Fibroblast of the aortic adventitia (primary cell): ENCODE data around the gene UGT2B28. TPM values are rescaled to one million over a fixed set of nuclear protein-coding genes. Genes with fewer than 3 reads are reported as not detected.
"Not testable (repeated sequence)": the region's sequence is repeated elsewhere in the genome, so short reads cannot be mapped to it uniquely, and the experiment has no call there.

ENCODE experiments used
- DNase-seq: peaks from one replicate; pipeline ENCODE4 v3.0.0-alpha.2; 2010; ENCODE audit warnings: low read depth
- H3K4me3 ChIP-seq: 2 replicates; pipeline ENCODE4 v1.5.1; 2011; ENCODE audit warnings: low read depth, mild to moderate bottlenecking, control low read depth, low read length, moderate library complexity
- CTCF ChIP-seq: IDR thresholded peaks from 2 replicates; pipeline ENCODE4 v1.5.1; 2011; ENCODE audit warnings: mild to moderate bottlenecking, low read length, control low read depth, inconsistent platforms; ENCODE audit not compliant: insufficient read depth
- total RNA-seq: library from RNA; depleted of rRNA; stranded (reverse); fragments of >200 nt; gene quantifications from 2 replicates; pipeline ENCODE4 v1.2.3, GENCODE V29; 2012; ENCODE audit warnings: low replicate concordance

The UGT2B28 gene
- not detected in 2 replicates for total RNA-seq

- not testable (repeated sequence) for DNase-seq, H3K4me3 ChIP-seq
Observed at GRCh38 chr4:69280081-69280480, at the start of gene UGT2B28. Gene UGT2B28, plus strand, starts transcription at chr4:69280475. Its CDS starts 26 bp downstream, at chr4:69280501.

- H3K4me3 ChIP-seq, result no peak overlapping the region
- DNase-seq, result no peak
- no peak for TF ChIP-seq CTCF
Observed at GRCh38 chr4:69239092-69239491, 41.2 kb upstream of the UGT2B28 start.

GRCh38 chr4:69239557-69240168 lies 40.6 kb upstream of the UGT2B28 start:
- no peak for DNase-seq
- no peak for TF ChIP-seq CTCF
- H3K4me3 ChIP-seq, result no peak overlapping the region

GRCh38 chr4:69240787-69241186 lies 39.5 kb upstream of the UGT2B28 start:
- not testable (repeated sequence) for DNase-seq, H3K4me3 ChIP-seq

- not testable (repeated sequence) for DNase-seq, H3K4me3 ChIP-seq
Observed at GRCh38 chr4:69241746-69242145, 38.5 kb upstream of the UGT2B28 start.

- not testable (repeated sequence) for DNase-seq
Observed at GRCh38 chr4:69242562-69243240, 37.6 kb upstream of the UGT2B28 start.

GRCh38 chr4:69250884-69251283 lies 29.4 kb upstream of the UGT2B28 start:
- DNase-seq, result not testable (repeated sequence)

More at GRCh38 chr4:69242562-69243240, 37.6 kb upstream of the UGT2B28 start:
- not testable (repeated sequence) for H3K4me3 ChIP-seq

GRCh38 chr4:69253147-69253772 lies 27.0 kb upstream of the UGT2B28 start:
- not testable (repeated sequence) for DNase-seq, H3K4me3 ChIP-seq

More at GRCh38 chr4:69250884-69251283, 29.4 kb upstream of the UGT2B28 start:
- not testable (repeated sequence) for H3K4me3 ChIP-seq

- DNase-seq, H3K4me3 ChIP-seq: not testable (repeated sequence)
Observed at GRCh38 chr4:69268612-69269011, 11.7 kb upstream of the UGT2B28 start.

GRCh38 chr4:69296356-69296755 lies 16.1 kb downstream of the UGT2B28 start:
- not testable (repeated sequence) for DNase-seq, H3K4me3 ChIP-seq

- DNase-seq, H3K4me3 ChIP-seq: not testable (repeated sequence)
Observed at GRCh38 chr4:69308426-69309033, 28.3 kb downstream of the UGT2B28 start.

GRCh38 chr4:69309549-69310076 lies 29.3 kb downstream of the UGT2B28 start:
- not testable (repeated sequence) for DNase-seq, H3K4me3 ChIP-seq

GRCh38 chr4:69310262-69310661 lies 30.0 kb downstream of the UGT2B28 start:
- not testable (repeated sequence) for H3K4me3 ChIP-seq, DNase-seq
